HG02938 (cell line): ENCODE data around the gene PHF21A.
"Not testable (repeated sequence)": the region's sequence is repeated elsewhere in the genome, so short reads cannot be mapped to it uniquely, and the experiment has no call there.

Source experiments
- ATAC-seq: cut with Tn5 transposase; IDR thresholded peaks from one replicate; pipeline ENCODE4 v1.9.1; 2021; ENCODE audit warnings: mild to moderate bottlenecking, moderate library complexity; ENCODE audit not compliant: unreplicated experiment

The PHF21A gene

DNA sequence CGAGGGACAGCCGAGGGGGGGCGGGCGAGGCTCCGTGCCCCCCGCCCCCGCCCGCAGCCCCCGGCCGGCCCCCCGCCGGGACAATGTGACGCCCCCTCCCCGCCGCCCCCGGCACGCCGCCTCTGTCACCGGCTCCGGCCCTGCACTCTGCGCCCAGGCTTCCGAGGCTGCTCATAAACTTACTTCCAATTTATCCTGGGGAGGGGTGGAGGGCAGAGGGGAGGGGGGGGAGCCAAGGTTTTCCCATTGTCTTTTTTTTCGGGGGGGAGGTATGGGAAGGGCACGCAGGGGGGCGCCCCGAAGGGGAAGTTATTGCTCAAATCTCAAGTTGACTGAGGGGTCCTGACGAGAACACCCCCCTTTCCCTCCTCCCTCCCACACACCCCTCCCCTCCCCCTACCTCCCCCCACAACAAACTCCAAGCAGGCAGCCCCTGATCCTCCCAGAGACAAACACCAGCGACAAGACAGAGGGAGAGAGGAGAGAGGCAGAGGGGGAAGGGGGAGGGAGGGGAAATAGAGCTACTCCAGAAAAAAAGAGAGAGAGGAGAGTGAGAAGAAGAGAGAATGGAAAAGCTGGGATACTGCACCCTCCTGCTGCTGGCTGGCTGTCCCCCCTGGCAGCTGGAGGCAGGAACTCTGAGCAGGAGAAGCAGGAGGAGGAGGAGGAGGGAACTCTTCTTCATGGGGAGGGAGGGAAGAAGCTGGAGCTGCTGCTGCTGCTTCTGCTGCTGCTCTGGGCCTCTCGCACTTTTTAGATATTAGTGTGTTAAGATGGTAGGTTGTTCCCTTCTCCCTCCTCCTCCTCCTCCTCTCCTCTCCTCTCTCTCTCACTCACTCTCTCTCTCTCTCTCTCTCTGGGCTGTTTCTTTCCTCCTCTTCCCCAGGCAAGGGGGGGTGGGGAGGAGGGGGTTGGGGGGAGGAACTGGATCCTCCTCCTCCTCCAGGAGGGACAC lies 631 bp downstream of the PHF21A start:
- ATAC-seq: peak; percentile 1

DNA sequence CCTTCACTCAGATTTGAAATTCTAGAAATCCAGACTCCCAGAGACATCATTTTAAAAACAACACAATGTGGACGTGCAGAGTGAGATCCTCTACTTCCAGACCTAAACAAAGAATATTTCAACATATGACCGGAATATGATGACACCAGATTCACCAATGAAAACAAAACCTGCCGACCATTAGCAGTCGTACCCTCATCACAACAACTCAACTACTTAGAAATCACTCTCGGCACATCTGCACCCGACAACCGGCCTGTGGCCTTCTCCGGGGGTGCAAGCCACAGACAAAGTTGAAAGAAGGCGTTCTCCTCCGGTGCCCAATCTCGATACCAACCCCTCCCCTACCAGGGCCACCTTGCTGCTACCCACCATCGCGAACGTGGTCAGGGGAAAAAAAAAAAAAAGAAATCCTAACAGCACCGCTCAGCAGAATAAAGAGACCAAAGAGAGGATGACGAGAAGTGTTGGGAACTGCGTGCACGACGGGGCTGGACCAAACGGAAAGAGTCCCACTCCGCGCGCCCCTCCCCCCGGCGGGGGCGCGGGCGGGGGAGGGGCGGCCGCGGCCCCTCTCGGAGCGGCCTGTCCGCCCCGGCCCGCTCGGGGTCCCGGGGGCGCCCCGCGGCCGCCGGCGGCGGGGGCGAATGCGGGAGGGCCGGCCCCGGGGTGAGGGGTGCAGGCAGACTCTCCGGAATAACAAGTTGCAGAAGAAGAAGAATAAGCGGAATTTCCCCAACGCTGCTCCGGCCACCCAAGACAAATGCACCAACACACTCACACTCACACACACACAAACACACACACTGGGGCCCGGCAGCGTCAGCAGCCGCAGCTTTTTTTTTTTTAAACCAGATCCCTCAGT lies 1.7 kb downstream of the PHF21A start:
- ATAC-seq: no peak

DNA sequence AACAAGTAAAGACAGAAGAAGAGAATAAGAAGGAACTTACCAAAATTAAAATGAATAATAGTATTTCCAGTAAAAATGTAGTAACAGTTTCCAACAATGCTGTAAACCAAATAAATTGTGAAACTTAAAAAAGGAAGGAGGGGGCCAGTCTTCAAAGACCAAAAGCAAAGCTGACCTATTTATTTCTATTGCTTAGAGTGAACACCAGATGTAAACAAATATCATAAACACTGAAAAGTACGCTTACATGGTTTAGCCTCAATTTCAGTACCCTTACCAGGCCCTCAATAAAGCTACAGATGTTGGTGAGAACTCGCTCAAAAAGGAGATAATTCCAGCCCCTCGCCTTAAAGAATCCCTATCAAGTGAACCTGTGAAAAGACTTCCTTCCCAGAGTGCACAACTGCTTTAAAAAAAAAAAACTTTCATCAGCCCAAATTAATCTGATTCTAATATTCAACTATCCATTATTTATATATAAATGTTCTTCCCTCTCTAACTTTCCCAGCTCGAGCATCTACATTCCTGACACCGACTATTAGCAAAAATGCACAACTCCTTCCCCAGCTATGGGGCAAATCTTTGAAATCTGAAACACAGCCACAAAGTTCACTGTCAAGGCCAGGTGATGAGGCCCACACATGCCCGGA lies 2.4 kb downstream of the PHF21A start:
- no peak for ATAC-seq

DNA sequence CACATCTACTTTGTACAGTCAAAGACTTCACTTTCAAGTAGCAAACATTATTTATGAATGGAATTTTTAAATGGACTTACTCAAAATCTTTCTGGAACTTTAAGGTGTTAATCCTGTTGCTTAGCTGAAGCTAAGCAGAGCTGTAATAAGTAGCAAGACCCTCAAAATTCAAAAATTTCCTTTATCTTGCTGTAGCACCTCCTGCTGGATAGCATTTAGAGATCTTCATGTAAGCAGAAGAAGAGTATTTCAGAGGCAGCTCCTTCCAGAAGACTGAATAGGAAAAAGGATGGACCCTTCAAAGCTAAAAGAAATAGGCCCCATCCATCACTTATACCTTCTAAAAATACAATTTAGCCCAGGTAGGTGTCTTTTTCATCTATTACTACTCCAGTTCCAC lies 3.4 kb downstream of the PHF21A start:
- no peak for ATAC-seq

DNA sequence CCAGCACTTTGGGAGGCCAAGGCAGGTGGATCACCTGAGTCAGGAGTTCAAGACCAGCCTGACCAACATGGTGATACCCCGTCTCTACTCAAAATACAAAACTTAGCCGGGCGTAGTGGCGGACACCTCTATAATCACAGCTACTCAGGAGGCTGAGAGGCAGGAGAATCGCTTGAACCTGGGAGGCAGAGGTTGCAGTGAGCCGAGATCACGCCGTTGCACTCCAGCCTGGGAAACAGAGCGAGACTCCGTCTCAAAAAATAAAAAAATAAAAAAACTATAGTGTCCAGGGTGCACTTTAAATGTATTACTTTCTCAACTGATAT lies 4.6 kb downstream of the PHF21A start:
- ATAC-seq: not testable (repeated sequence)

DNA sequence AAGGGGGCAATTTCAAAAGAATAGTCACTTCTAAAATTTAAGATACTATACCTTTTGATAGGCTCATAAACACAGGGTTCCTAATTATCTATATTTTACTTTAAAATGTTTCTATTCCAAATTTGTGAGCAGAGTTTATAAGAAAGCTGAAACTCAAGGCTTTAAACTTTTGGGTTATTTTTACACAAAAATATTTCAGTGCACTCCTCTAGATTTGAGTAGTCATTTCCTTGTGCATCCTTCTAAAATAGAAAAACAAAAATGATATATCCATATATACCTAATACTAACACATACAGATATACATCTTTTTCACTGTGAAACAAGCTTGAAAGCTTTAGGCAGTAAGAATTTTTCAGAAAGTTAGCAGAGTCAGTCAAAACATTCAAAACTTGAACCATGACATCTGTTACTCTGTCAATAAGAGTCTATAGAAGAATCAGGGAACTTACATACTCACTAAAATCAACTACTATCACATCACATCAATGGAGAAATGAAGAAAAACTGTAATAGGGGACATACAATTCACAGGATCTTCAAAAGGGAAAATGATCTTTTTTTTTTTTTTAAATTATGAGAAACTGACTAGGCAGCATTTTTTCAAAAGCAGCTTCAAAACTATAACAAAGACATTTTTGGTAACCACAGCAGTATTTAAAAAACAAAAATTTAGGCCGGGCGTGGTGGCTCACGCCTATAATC lies 5.1 kb downstream of the PHF21A start:
- no peak for ATAC-seq

DNA sequence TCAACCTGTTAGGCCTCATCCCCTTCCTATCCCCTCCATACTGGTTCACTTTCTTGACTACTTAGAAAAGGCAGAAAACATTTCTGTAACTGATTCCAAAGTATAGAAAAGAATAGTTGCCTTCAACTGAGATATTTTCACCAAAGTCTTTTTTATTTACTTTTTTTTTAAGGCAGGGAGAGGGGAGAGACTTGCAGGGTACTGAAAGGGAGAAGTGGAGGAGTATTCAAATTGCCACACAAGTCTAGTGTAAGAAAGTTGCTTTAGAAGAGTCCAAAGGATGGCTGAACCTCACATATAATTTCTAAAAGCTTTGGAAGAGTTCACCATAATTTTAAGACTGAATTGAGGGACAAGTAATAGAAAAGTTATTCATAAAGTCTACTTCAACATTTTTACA lies 6.3 kb downstream of the PHF21A start:
- ATAC-seq: no peak

DNA sequence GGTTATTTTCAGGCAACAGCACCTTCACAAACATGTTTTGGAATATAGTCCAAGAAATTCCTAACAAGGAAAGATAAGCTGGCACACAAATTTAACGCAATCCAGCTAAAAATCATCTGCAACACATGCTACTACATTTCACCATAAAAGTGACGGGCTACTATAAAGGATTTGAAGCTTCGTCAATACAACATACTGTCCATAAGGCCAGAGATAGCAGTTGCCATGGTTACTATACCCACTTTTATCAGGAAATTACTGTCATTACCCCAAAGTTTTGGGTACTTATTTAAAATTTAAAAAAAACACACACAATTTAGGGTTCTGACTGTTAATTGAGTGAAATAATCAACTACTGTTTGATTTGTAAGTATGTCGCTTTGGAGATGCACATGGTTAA lies 6.9 kb downstream of the PHF21A start:
- no peak for ATAC-seq

DNA sequence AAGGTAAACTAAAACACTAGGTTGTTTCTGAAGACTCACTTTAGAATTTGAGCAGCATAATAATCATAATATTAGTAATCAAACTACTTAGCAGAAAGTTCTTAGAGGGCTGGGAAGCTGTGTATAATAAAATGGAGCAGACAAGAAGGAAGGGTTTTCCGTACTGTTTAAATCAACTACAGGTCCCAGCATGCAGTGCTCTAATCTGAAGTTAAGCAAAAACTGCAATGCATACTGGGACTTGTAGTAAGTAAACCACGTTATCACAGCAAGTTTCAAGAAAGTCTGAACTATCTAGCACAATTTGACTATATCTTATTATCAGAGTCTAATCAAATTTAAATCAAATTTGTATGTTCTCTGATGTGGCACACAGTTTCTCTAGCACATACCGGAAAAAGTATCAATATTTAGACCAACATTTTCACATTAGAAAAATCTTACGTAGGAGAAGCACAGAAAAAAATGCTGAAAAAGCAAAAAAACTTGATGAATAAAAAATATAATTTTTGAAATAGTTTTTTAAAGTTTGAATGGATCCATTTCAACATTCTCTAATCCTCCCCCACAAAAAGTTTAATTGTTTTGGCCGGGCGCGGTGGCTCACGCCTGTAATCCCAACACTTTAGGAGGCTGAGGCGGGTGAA lies 8.2 kb downstream of the PHF21A start:
- peak; percentile 71 for ATAC-seq

DNA sequence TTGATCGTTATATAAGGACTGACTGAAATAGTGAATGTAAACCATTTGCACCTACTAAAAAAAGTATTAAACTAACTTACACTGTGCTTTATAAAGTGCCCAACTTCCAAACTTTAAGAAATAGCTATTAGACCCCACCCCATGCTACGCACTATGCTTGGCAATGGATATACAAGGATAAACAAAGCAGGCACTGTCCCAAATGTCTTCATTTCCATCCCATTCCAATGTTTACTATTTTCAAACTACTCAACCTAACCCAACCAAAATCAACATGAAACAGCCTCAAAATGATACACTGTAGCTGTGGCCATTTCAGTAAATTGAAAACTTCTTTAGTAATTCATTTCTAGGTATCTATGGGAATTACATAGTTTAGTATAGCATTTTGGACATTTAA lies 12.5 kb downstream of the PHF21A start:
- ATAC-seq: no peak

DNA sequence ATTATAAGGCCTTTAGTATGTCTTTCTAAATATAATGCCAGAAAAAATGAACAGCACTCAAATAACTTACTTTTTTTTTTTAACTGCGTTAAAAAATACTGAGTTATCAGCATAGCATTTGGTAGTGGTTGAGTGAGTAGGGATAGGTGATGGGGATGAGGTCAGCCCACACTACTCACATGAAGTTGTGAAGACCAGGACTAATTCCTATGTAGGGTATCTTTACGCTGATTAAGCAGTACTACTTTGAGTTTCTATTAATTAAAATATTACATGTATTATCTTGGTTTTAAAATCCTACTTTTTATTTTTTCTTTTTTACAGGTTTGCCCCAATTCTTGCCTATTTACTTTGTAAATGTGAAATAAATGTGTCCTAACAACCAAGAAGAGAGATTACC lies 13.5 kb downstream of the PHF21A start:
- no peak for ATAC-seq

DNA sequence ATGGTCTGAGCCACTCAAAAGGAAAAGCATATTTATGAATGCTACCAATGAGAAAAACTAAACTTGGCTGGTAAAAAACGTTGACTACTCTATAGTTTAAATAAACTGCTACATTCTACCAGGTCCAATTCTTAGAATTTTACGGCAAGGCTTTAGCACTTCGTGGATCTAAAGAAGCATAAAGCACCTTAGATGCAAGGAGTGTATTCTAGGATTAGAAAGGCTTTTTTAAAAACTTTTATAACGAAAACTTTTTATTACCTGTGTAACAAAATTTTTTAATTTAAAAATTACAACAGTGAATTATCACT lies 13.9 kb downstream of the PHF21A start:
- no peak for ATAC-seq

DNA sequence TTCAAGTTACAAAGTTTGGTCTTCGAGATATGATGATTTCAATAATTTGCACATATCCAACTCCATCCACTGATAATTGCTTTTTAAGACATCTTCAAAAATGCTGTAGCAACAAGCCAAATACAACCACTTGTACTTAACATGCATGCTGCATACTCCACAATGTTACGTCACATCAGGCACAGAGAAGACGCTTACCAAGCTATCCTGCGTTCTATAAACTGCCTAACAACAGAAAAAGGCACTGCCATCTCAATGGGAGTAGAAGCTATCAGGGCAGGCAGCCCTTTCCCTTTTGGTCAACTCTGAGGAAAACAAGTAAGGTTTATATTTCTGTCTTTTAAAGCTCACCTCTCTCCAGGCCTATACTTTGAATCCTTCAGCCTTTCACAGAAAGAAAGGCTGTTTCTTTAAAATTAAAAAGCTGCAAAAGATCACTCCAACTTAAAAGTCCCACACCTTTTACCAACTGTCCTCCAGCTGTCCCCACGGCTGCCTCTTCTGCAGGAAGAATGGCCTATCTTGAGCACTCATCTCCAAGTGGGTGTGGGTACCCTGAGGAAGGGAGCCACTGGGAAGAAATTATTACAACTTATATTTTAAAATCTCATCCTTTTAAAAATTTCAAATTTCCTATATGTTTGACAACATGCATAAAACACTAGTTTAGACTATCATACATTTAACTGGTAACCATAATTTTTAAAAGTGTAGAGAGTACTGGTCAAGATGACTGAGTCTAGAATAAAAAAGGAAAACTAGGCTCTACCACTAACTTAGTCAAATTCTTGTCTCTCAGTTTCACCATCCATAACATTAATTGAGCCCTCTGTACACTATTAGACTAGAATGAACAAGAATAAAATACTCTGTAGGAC lies 14.5 kb downstream of the PHF21A start:
- no peak for ATAC-seq

DNA sequence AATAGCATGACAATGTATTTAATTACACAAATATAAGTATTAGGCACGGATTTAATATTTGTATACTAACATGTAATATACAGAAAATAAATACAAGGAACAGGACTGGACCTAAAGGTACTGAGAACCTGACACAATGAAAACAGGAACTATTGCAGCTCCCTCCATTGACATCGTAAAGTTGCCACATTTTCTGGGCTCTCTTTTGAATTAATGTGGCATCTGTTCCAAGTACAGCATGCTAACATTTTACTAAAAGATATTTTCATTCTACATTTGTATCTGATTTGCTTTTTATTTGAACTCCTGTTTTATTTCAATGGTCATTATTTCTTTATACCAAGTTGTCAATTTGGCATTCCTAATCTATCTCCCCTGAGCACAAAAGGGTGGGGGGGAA lies 15.3 kb downstream of the PHF21A start:
- ATAC-seq: no peak

DNA sequence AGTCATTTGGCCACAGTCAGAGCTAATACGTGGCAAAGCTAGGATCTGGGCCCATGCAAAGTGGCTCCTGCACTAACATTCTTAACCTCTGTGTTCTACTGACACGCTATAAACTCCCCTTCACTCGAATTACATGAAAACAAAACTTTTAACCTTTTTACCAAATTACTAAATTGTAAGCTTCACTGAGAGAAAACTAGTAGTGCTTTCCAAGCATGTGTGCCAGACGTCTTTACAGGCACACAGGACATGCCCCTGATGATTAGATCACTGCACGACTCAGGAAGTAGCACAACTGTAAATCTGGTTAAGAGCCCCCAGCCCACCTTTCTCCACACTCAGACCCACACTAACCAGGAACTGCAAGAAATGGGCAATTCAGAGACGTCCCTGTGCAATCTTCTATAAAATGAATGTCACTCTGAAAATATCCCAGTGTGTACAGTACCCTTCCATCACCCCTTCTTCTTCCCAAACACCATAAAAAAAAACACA lies 16.1 kb downstream of the PHF21A start:
- ATAC-seq: no peak

DNA sequence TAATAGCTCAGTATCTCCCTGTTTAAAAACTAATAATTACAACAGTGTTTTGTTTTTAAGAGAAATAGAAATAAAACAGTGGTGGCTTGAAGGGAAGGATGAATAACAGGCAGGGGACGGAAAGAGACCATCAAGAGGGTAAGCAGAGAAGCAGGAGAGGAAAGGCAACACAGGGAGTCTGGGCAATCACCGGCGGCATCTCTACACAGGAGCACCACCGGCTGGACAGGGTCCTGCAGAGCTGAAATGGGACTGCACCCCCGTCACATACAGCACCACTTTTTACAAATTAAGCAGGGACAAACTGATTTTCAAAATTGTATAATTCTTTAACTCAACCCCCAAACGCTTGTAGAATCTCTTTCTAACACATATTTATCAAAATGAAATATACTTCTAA lies 18.4 kb downstream of the PHF21A start:
- ATAC-seq: no peak

DNA sequence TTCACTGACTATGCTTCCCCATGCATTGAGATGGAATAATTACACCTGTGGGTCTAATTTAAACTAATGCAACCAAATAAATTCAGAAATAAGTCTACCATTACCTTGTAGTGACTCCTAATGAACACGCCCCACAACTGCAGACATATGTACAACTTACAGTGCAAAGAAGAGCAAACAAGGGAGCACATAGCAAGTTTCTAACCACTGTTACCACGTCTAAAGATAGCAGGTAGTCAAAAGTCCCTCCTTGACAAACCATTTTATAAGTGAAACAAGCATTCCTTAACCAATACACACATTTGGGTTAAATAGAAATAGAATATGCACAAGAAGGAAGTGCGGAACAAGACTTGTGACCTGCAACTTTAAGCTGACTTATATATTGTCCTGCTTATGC lies 20.6 kb downstream of the PHF21A start:
- ATAC-seq: peak; percentile 68

DNA sequence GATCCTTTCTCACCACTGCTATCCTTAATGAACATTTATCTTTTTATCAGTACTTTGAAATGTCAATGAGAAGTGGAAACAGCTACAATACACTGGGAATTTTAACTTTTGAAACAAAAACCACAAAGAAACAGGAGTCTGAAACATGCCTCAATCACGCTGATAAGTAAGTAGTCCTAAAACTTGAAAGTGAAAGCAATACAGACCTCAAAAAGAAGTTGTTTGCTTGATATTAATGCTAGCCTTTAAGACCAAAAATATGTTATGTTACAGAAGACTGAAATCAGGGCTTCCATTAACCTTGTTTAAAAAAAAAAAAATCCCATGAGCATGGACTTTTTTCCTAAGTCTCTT lies 21.3 kb downstream of the PHF21A start:
- ATAC-seq: no peak

DNA sequence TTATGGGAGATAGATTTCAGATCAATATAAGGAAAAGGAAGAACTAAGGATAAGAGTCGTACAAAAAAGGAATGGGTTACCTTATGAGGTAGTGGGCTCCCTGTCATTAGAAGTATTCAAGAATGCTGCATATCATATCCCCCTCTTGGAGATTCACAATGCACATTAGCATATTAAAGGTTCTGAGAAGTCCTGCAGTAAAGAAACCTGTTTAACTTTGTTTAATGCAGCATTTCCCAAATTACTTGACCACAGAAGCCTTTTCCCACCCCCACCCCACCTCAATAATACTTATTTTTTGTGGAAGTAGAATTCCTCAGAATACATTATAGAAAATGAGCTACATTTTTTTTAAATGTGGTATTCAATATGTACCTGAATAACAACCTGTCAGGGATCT lies 30.9 kb downstream of the PHF21A start:
- ATAC-seq: no peak

DNA sequence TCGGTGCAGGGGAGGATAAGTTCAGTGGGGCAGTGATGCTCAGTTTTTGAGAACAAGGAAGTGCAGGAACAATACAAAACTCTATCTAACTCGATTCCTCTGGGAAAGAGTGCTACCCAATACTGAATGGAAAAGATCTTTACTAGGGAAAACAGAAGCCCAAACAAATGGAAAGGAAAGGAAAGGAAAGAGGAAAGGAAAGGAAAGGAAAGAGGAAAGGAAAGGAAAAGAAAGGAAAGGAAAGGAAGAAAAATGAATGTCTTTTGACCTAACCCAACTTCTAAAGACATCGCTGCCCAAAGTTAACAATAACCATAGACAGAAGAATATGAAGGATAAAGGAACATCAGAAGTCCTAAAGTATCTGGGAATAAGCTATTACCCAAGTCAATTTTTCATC lies 41.6 kb downstream of the PHF21A start:
- ATAC-seq: no peak
